GM19035 (cell line): ENCODE data around the gene DAP3.
"Not testable (repeated sequence)": the region's sequence is repeated elsewhere in the genome, so short reads cannot be mapped to it uniquely, and the experiment has no call there.

ENCODE experiments used
- ATAC-seq: cut with Tn5 transposase; IDR thresholded peaks from one replicate; pipeline ENCODE4 v1.9.1; 2021; ENCODE audit not compliant: unreplicated experiment

Gene DAP3

GRCh38 chr1:155715777-155716176 lies 26.9 kb downstream of the DAP3 start:
- ATAC-seq, result no peak

GRCh38 chr1:155717041-155717440 lies 28.1 kb downstream of the DAP3 start:
- ATAC-seq, result no peak

- ATAC-seq, result not testable (repeated sequence)
Measured at GRCh38 chr1:155718524-155719115, 29.7 kb downstream of the DAP3 start.

GRCh38 chr1:155719703-155720102 lies 30.8 kb downstream of the DAP3 start:
- ATAC-seq, result no peak

GRCh38 chr1:155725142-155725541 lies 36.3 kb downstream of the DAP3 start:
- ATAC-seq, result no peak

GRCh38 chr1:155729031-155729898 lies 40.4 kb downstream of the DAP3 start:
- no peak for ATAC-seq

GRCh38 chr1:155740995-155741394 lies 52.1 kb downstream of the DAP3 start:
- no peak for ATAC-seq

GRCh38 chr1:155741908-155742307 lies 53.0 kb downstream of the DAP3 start:
- ATAC-seq, result no peak

GRCh38 chr1:155744711-155745283 lies 55.9 kb downstream of the DAP3 start:
- no peak for ATAC-seq

- peak; percentile 87 for ATAC-seq
Measured at GRCh38 chr1:155745284-155746228, 56.7 kb downstream of the DAP3 start.

GRCh38 chr1:155747586-155747985 lies 58.7 kb downstream of the DAP3 start:
- not testable (repeated sequence) for ATAC-seq

- not testable (repeated sequence) for ATAC-seq
Measured at GRCh38 chr1:155748141-155748540, 59.2 kb downstream of the DAP3 start.

- ATAC-seq, result not testable (repeated sequence)
Measured at GRCh38 chr1:155759017-155759416, 70.1 kb downstream of the DAP3 start.

- no peak for ATAC-seq
Measured at GRCh38 chr1:155759966-155760630, 71.2 kb downstream of the DAP3 start.

GRCh38 chr1:155760751-155761475 lies 72.0 kb downstream of the DAP3 start:
- no peak for ATAC-seq

- ATAC-seq, result no peak
Measured at GRCh38 chr1:155761736-155762405, 73.0 kb downstream of the DAP3 start.

GRCh38 chr1:155763090-155763815 lies 74.4 kb downstream of the DAP3 start:
- not testable (repeated sequence) for ATAC-seq

GRCh38 chr1:155763989-155764388 lies 75.1 kb downstream of the DAP3 start:
- not testable (repeated sequence) for ATAC-seq
